HG03571 (cell line): Measurements from ENCODE around the gene SYT1.
"Not testable (repeated sequence)": the region's sequence is repeated elsewhere in the genome, so short reads cannot be mapped to it uniquely, and the experiment has no call there.

Source experiments
- ATAC-seq: cut with Tn5 transposase; IDR thresholded peaks from one replicate; pipeline ENCODE4 v1.9.1; 2021; ENCODE audit not compliant: unreplicated experiment

Gene SYT1

DNA sequence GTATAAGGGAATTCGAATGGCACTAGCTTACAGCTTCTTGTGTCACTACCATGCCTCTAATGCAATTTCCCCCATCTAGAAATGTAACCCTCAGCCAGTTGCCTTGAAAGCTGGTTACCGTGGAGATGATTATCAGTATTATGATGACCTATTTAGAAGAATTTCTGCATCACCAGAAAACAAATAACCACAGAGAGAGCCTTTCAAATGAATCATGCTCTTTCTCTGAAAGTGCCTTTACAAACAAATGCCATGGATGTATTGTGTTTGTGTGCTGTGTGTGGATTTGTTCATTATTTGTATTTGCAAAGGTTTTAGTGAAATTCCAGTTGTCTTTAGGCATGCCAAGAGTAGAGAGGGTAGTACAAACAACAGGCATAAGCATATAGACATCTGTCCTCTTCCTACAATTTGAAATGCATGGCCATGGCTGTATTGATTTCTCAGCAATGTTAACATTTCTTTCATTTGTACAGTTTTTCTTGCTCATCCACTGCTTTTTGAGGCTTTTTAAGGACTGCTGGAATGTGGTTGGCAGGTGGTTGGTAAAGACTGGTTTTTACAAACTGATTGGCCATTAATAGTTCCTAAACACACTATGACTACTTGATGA is 559.6 kb downstream of the SYT1 start:
- no peak for ATAC-seq

DNA sequence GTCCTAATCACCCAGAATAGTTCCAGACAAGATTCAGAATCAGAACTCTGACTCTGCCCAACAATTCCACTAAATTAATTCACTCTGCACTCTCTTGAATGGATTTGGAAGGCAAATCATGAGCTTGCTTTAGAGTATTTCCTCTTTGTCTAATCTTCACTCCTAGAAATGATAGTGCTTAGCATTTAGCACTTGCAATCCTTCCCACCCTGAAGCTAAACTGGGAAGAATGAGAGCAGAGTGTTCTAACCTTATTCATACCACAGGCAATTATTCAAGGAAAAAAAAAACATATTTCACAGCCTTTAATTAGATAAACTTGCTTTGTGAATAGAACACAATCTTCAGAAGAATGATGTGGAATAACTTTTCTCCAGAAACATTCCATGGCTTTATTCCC is 561.5 kb downstream of the SYT1 start:
- no peak for ATAC-seq

- not testable (repeated sequence) for ATAC-seq
These were observed 562.2 kb downstream of the SYT1 start for GRCh38 chr12:79426744-79427143.

- no peak for ATAC-seq
These were observed 569.0 kb downstream of the SYT1 start for GRCh38 chr12:79433465-79434072.

GRCh38 chr12:79434561-79434960 is 570.0 kb downstream of the SYT1 start:
- ATAC-seq, result no peak

DNA sequence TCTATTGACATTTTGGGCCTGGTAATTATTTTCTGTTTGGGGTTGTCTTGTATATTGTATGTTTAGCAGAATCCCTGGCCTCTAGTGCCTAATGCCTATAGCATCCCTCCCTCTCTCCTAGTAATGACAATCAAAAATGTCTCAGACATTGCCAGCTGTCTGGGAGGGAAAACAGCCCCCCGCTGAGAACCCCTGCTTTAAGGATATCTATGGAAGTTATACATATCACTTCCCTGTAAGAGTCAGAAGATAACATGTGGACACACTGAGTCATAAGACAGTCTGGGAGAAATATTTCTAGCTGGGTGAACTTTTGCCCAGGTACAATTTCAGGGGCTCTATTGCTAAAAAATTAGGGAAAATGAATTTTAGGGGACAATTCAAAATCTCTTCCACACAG is 571.2 kb downstream of the SYT1 start:
- ATAC-seq, result no peak

GRCh38 chr12:79438480-79439174 is 574.1 kb downstream of the SYT1 start:
- no peak for ATAC-seq

DNA sequence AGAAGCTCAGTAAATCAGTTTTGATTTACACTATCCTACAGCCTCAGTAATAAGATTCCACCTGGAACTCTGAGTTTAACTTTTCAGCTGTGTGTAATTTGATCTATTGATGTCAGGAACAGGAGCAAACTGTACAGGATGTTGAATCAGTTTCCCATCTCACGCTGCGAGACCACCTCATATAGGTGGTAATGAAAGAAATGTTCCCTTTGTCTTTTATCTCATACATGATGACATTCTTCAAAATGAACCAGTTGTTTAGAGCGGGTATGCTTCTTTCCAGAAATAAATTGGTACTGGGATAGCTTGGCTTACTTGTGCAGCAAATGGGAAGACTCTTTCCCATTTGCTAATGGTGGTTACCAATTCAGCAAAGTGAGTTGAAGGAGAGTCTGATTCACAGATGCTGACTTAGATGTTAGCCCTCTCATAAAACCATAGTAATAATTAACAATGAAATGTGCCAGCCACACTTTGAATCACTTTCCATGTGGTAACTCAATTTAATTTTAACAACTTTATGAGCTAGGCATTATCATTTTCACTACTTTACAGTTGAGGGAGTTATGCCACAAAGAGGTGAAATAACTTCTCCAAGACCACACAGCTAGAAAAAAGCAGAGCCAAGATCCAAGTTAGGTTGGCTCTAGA is 574.7 kb downstream of the SYT1 start:
- no peak for ATAC-seq

GRCh38 chr12:79441534-79441933 is 577.0 kb downstream of the SYT1 start:
- ATAC-seq, result no peak

- no peak for ATAC-seq
These were observed 577.8 kb downstream of the SYT1 start for GRCh38 chr12:79442396-79442795.

- no peak for ATAC-seq
These were observed 579.5 kb downstream of the SYT1 start for GRCh38 chr12:79444089-79444488.

DNA sequence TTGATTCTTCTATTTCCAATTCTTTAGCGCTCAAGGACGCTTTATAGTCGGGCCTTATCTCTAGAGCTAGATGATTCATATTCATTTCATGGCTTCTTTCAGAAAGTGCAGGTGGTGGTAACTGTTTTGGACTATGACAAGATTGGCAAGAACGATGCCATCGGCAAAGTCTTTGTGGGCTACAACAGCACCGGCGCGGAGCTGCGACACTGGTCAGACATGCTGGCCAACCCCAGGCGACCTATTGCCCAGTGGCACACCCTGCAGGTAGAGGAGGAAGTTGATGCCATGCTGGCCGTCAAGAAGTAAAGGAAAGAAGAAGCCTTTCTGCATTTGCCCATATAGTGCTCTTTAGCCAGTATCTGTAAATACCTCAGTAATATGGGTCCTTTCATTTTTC is 584.2 kb downstream of the SYT1 start:
- no peak for ATAC-seq

DNA sequence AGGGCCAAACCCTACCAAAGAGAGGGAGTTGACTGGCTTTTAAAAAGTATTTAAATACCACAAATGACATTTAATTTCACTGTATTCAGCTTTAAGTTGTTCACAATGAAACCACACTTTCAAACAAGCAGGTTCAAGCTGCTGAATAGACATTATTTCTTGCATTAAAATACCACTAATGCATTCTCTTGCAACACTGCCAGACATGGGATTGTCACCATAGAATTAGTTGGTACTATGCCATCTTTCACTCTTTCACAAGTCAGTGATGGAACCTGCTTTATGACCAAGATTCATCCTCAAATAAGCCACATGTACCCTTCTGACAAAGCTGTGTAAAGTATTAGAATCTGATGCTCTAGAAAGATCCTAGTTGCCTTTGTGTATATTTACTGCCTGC is 586.8 kb downstream of the SYT1 start:
- ATAC-seq, result no peak

- no peak for ATAC-seq
These were observed 587.4 kb downstream of the SYT1 start for GRCh38 chr12:79451978-79452377.

DNA sequence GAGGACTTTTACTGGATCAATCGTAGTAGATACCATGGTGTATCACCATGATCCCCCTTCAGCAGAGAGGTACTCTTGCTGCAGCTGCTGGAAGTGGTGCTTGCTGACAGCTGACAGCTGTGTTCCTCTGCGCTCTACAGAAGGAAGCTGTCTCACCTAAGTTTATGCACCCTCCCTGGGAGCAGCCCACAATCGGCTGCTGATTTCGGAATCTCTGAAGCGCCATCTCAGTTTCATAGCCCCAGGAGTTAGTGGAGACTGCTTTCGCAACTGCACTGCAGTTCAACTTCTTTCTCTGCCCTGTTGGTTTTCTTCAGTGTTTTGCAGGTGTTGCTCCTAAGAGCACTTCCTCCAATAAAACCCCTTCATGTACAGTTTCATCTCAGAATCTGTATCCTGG is 588.3 kb downstream of the SYT1 start:
- ATAC-seq, result no peak

GRCh38 chr12:79453820-79454219 is 589.2 kb downstream of the SYT1 start:
- ATAC-seq, result no peak

DNA sequence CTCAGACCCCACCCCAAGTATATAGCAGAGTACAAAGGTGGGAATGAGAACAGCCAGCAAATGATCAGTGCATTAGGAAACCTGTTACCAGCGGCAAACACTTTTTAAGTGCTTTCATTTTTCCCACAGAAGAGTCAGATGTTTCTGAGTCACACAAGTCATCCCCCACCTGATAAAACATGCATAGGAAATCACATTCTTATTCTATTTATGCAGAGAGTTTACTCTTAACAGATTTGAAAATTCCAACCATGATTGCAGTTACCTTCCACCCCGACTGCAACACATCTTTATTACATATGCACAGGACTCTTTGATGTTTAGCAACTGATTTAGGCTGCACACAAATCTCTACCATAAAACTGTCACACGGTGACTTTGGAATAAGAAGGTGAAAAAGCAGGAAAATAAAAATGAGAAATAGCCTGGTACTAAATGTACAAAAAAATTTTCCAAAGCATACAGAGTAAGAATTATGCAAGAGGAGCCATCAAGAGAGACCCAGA is 589.8 kb downstream of the SYT1 start:
- no peak for ATAC-seq

DNA sequence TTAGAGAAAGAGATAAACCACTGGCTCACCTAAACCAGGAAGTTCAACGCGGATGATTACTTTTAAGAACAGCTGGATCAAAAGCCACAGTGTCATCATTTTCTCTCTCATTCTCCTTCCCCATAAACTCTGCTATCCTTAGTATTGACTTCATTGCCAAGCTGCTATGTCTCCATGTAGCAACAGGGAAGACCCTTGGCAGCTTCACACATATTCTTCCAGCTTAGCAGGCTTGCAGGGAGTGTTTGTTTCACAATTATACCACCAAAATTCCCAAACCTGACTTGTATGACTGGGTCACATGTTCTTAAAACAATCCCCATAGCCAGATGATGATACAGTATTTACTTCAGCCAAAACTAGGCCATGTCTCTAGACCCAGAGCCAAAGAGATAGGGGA is 590.7 kb downstream of the SYT1 start:
- ATAC-seq, result no peak

GRCh38 chr12:79482323-79482722 is 617.7 kb downstream of the SYT1 start:
- no peak for ATAC-seq

DNA sequence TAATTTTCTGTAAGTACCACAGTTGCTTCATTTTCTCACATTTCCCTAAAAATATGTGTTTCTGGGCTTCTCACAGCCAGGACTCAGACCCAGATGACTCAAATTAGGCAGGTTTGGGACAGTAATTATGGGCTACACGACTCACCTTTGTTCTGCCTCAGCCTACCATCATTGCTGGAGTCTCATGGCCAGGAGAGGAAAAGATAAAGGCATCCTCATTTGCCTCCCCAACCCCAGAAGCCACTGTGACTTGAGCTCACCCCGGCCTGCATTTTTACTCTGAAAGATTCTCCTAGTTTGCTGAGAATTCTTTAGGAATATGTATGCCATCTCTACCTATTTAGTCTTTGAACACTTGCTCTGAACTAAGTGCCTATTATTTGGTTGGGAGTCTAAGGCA is 618.3 kb downstream of the SYT1 start:
- no peak for ATAC-seq

DNA sequence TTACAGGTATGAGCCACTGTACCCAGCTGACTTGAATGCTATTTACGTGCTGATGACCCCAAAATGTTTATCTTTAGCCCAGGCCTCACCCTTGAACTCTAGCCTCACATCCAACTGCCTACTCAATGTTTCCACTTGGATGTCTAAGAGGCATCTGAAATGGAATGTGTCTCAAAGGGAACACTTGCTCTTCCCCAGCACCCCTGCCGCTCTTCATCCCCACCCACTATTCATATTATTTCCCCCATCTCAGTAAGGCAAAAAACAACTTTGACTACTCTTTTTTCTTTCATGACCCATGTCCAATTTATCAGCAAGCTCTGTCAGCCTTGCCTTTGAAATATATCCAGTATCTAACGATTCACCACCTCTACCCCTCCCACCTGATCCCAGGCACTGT is 621.6 kb downstream of the SYT1 start:
- ATAC-seq, result no peak
